Measurements from ENCODE around the gene RAD51B.

The RAD51B gene

GRCh38 chr14:68705741-68706283 is 886.2 kb downstream of the RAD51B start:
- no peak for DNase-seq

GRCh38 chr14:68707482-68707881 is 887.9 kb downstream of the RAD51B start:
- no peak for DNase-seq

GRCh38 chr14:68708343-68708742 is 888.8 kb downstream of the RAD51B start:
- no peak for DNase-seq

- no peak for DNase-seq
Measured at GRCh38 chr14:68709007-68709406, 889.4 kb downstream of the RAD51B start.

- DNase-seq, result no peak
Measured at GRCh38 chr14:68710776-68711175, 891.2 kb downstream of the RAD51B start.

GRCh38 chr14:68711561-68712309 is 892.2 kb downstream of the RAD51B start:
- DNase-seq, result no peak

GRCh38 chr14:68712703-68713370 is 893.3 kb downstream of the RAD51B start:
- DNase-seq, result no peak

GRCh38 chr14:68713782-68714181 is 894.2 kb downstream of the RAD51B start:
- no peak for DNase-seq

- no peak for DNase-seq
Measured at GRCh38 chr14:68714991-68715924, 895.7 kb downstream of the RAD51B start.

- DNase-seq, result no peak
Measured at GRCh38 chr14:68716698-68717097, 897.1 kb downstream of the RAD51B start.

- DNase-seq, result no peak
Measured at GRCh38 chr14:68718023-68718990, 898.7 kb downstream of the RAD51B start.

- no peak for DNase-seq
Measured at GRCh38 chr14:68719634-68720384, 900.2 kb downstream of the RAD51B start.

- DNase-seq, result no peak
Measured at GRCh38 chr14:68722186-68722585, 902.6 kb downstream of the RAD51B start.

GRCh38 chr14:68722968-68723566 is 903.5 kb downstream of the RAD51B start:
- no peak for DNase-seq

GRCh38 chr14:68723808-68724268 is 904.3 kb downstream of the RAD51B start:
- no peak for DNase-seq

GRCh38 chr14:68724914-68725313 is 905.3 kb downstream of the RAD51B start:
- no peak for DNase-seq

- no peak for DNase-seq
Measured at GRCh38 chr14:68726093-68726695, 906.6 kb downstream of the RAD51B start.

- no peak for DNase-seq
Measured at GRCh38 chr14:68727315-68728047, 907.9 kb downstream of the RAD51B start.
